ENCODE data around the gene RELT.

DNA sequence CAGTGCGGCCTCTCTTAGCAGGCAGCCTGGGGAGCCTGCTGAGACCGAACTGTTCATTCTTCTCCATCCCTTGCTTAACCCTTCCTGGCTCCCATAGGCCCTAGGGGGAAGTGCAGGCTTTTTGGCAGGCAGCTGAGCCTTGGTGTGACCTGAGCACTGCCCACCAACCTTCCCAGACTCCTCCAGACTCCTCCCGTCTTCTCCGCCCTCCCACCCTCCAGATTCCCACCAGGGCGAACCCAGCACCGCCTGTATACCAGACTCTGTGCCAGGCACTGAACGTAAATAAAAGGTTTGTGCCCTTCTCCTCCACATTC, 7.9 kb downstream of the RELT start:
- TF ChIP-seq, protein P1, sequence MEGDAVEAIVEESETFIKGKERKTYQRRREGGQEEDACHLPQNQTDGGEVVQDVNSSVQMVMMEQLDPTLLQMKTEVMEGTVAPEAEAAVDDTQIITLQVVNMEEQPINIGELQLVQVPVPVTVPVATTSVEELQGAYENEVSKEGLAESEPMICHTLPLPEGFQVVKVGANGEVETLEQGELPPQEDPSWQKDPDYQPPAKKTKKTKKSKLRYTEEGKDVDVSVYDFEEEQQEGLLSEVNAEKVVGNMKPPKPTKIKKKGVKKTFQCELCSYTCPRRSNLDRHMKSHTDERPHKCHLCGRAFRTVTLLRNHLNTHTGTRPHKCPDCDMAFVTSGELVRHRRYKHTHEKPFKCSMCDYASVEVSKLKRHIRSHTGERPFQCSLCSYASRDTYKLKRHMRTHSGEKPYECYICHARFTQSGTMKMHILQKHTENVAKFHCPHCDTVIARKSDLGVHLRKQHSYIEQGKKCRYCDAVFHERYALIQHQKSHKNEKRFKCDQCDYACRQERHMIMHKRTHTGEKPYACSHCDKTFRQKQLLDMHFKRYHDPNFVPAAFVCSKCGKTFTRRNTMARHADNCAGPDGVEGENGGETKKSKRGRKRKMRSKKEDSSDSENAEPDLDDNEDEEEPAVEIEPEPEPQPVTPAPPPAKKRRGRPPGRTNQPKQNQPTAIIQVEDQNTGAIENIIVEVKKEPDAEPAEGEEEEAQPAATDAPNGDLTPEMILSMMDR (conservative IDR thresholded peaks at IDR 0.05), result no peak
- TF ChIP-seq ZFX (IDR thresholded peaks at IDR 0.05), result no peak

Data from C4-2B (cell line).